GM12891 (cell line): ENCODE results near the gene CELF2.
A peak's percentile ranks its signal among the peaks of the same experiment; 100 is the strongest.

Experiments
- DNase-seq: peaks from one replicate; pipeline ENCODE4 v3.0.0; 2011; ENCODE audit warnings: low spot score; ENCODE audit not compliant: insufficient read length
- FAIRE-seq: peaks from 2 replicates; lab custom pipeline; 2011; peaks lifted over from hg19 to GRCh38; lab: Jason Lieb, UNC
- PAX5 ChIP-seq: IDR thresholded peaks from 2 replicates; pipeline ENCODE4 v1.6.1; 2011; ENCODE audit warnings: low read length, moderate library complexity, mild to moderate bottlenecking; ENCODE audit not compliant: insufficient read depth, severe bottlenecking
- POLR2A ChIP-seq: IDR thresholded peaks from 2 replicates; pipeline ENCODE4 v1.6.1; 2011; ENCODE audit warnings: low read depth, low read length, control low read depth
- POLR2AphosphoS5 ChIP-seq: IDR thresholded peaks from 2 replicates; pipeline ENCODE4 v1.6.1; 2011; ENCODE audit warnings: low read depth, low read length, control low read depth
- POU2F2 ChIP-seq: IDR thresholded peaks from 2 replicates; pipeline ENCODE4 v1.6.1; 2011; ENCODE audit warnings: low read depth, mild to moderate bottlenecking, control low read depth, low read length, moderate library complexity
- SPI1 ChIP-seq: IDR thresholded peaks from 2 replicates; pipeline ENCODE4 v1.6.1; 2011; ENCODE audit warnings: low read depth, low read length, control low read depth
- TAF1 ChIP-seq: IDR thresholded peaks from 2 replicates; pipeline ENCODE4 v1.6.1; 2011; ENCODE audit warnings: low read depth, low read length, control low read depth

CELF2 gene

DNA sequence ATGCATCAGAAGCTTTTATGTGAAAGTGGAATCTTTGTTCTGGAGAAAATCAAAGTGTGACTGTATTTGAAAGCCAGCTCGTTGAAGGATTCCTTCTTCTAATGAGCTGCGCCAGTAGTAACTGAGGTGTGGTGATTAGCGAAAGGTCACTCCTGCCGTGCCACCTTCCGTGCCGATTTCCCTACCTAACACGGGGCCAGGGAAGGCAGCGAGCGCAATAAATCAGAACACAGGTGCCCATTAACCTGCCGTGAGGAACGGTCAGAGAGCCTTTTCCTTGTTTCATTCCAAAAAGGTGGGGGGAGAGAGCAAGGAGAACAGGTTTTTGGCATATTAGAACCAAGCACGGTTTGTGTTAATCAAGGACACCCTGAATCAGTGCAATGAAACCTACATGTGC, 258.0 kb downstream of the CELF2 start:
- TF ChIP-seq POU2F2 (no peak), POLR2AphosphoS5 (no peak), POLR2A (no peak), TAF1 (no peak), SPI1 (no peak), PAX5 (no peak)
- DNase-seq (no peak), FAIRE-seq (no peak)

DNA sequence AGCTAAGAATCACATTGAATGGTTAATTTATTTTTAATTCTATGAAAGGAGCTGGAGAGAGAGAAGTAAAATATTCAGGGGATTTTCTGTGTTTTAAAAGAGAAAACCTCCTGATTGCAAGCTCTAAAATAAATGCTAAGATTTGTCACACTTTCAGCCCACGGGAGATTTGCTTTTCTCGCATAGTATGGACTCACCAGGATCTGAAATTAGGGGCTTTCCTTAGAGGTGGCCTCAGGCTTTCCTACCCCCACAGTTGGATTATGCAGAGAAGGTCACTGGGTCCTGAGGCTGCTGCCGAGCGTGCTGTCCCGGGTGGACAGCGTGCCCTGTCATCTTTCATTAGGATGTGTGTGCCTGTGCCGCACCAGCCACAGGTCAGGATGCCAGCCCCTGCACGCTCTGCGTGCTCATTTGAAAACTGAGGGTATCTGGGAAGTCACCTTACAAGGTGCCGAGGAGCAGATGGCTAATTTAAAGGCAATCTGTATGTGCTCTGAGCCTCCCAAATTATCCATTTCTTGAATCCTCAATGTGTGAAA, 258.8 kb downstream of the CELF2 start:
- FAIRE-seq (no peak), DNase-seq (no peak)
- TF ChIP-seq TAF1 (no peak), SPI1 (no peak), POLR2A (no peak), PAX5 (no peak), POLR2AphosphoS5 (no peak), POU2F2 (no peak)

DNA sequence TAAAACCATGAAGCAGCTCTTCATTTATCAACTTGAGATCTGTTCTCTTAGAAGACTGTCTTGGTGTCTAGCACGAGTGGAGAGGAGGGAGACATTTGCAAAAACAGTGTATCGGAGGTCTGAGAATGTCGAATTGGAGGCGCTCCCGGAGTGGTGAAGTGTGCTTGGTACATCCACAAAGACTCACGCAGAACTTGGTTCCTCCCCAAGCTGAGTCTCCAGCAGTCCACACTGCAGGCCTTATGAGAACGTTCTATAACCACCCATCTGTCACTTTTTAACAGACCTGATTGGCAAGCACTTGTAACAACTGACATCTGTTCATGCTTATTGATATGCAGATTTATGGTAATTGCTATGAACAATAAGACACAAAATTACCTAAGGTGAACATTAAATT, 261.6 kb downstream of the CELF2 start:
- FAIRE-seq (no peak), DNase-seq (no peak)
- no peak for TF ChIP-seq PAX5
- no peak for TF ChIP-seq TAF1

DNA sequence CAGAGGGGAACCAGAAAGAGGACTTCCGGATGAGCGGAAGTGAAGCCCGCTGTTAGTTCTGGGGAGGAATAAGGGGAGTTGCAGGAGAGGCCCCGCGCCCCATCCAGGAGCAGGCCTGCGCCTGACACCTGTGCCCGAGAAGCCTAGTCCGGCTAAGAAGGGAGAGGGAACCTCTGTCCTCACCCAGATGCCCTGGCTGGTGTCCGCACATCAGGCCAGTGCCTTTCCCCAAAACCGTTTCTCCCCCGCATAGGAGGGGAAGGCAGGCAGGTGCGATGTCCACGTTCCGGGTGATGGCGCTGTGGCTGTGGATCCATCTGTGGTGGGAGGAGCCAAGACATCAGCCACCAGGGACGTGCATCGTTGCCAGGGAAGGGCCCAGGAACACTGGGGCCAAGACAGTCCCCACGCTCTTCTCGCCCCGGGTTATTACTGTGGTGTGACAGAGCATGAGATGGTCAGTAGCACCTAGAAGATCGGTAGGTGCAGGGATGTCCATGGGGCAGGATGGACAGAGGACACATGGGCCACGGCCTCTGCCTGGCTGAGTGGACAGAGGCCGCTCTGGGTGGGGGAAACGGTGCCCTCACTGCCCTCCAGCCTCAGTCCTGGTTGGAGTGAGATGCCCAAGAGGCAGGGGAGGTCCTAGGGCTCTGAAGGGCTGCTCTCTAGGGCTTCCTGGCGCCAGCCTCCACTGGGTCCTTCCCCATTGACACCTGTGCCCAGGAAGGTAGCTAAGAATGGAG, 262.7 kb downstream of the CELF2 start:
- FAIRE-seq (no peak), DNase-seq (no peak)
- TF ChIP-seq SPI1 = no peak
- TF ChIP-seq POU2F2 = no peak
- no peak for TF ChIP-seq TAF1
- TF ChIP-seq PAX5 = no peak
- peak; percentile 55 for TF ChIP-seq POLR2AphosphoS5
- TF ChIP-seq POLR2A = peak; percentile 58

DNA sequence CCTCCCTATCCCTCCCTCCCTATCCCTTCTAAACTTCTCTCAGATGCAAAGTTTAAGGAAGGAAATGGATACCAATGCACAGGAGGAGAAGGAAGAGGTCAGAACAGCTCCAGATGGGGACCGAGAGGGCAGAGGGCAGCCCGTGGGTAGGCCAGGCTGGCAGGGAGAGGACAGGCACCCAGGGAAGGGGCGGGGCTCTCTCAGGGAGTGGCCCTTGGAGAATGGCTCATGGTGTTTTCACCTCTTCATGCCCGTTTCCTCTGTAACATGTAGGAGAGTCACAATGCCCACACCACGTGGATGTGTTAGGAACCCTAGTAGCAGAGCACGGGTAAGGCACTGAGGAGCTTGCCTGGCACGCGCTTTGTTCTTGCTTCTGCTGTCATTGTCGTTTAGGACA, 264.5 kb downstream of the CELF2 start:
- no peak for FAIRE-seq
- no peak for TF ChIP-seq SPI1
- TF ChIP-seq POLR2A = peak; percentile 34; the same call in 1 of the 2 replicates
- TF ChIP-seq PAX5 = no peak
- peak; percentile 46; the same call in 1 of the 2 replicates for TF ChIP-seq POLR2AphosphoS5
- TF ChIP-seq TAF1 = no peak
- TF ChIP-seq POU2F2 = no peak

DNA sequence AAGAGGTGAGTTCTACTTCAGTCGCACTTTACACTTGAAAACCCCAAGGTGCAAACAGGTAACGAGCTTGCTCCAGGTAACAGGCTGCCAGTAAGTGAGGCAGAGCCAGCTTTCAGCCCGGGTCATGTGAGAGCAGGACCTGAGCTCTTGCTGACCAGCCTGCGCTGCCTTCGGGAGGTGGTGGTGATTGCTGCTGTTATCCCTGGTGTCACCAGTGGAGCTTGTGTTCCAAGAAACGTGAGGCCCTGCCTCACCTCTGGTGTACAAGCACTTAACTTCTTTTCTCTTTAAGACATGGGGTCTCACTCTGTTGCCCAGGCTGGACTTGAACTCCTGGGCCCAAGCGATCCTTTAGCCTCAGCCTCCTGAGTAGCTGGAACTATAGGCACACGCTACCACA, 265.0 kb downstream of the CELF2 start:
- DNase-seq (no peak), FAIRE-seq (peak; percentile 35)
- TF ChIP-seq PAX5 (no peak), POLR2A (no peak; the same call in none of the 2 replicates), SPI1 (no peak), POLR2AphosphoS5 (no peak; the same call in 1 of the 2 replicates), TAF1 (no peak), POU2F2 (no peak)

More for the DNA sequence above, 264.5 kb downstream of the CELF2 start:
- no peak for DNase-seq

DNA sequence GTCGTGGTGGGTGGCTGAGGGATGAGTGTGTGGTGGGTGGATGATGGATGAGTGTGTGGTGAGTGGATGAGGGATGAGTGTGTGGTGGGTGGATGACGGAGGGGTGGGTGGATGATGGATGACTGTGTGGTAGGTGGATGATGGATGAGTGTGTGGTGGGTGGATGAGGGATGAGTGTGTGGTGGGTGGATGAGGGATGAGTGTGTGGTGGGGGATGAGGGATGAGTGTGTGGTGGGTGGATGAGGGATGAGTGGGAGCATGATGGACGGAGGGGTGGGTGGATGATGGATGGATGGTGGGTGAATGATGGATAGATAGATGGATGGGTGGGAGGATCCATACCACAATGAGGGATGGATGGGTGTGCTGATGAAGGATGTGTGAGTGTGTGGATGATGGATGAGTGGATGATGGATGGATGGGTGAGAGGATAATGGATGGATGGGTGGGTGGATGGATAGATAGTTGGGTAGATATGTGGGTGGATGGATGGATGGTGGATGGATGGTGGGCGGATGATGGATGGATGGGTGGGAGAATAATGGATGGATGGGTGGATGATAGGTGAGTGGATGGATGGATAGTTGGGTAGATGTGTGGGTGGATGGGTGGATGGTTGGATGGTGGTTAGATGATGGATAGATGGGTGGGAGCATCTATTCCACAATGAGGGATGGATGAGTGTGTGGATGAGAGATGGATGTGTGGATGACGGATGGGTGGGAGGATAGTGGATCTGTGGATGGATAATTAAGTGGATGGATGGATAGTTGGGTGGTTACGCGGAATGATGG, 266.8 kb downstream of the CELF2 start:
- TF ChIP-seq TAF1 (no peak), POU2F2 (0 out of 2 replicates have a peak, but pooled peaks have one; percentile 21), POLR2A (peak; percentile 79), SPI1 (no peak), PAX5 (no peak), POLR2AphosphoS5 (peak; percentile 76; the same call in 1 of the 2 replicates)
- peak; percentile 93 for FAIRE-seq

DNA sequence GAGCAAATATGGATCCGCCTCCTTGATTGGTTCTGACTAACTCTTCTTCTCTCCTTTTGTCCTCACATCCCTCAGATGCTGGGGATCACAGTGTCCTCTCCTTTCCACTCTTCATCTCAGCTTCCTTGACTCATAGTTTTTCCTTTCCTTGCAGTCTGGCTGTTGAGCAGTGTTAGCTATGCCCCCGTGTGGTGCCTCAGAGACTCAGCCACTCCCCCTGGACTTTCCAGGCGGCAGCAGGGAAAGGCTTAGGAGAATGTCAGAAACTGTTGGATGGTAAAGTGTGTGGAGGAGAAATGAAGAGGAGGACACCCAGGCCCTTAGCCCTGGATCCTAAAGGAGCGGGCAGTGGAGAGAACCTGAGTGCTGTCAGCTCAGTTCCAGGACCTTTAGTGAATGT, 267.5 kb downstream of the CELF2 start:
- FAIRE-seq = peak; percentile 71
- TF ChIP-seq SPI1 (no peak), POLR2A (no peak), POLR2AphosphoS5 (no peak), POU2F2 (no peak), TAF1 (no peak)
- no peak for DNase-seq

More for the DNA sequence above, 266.8 kb downstream of the CELF2 start:
- DNase-seq = no peak
